GM12878 (cell line): ENCODE results near the gene RHPN2. TPM values are rescaled to one million over a fixed set of nuclear protein-coding genes. Genes with fewer than 3 reads are reported as not detected.

Experiments
- ATAC-seq: fragments of 200-7000 bp; cut with Tn5 transposase; 3 replicates; pipeline ENCODE4 v1.9.1; 2020; ENCODE audit warnings: mild to moderate bottlenecking, moderate library complexity
- BruUV-seq: library from RNA; stranded (reverse); fragments of 400-500 nt; replicated peaks from 2 replicates; lab custom pipeline; 2021; lab: Mats Ljungman, UMichigan
- CTCF ChIA-PET: fragments of 300-600 bp; sonication (Branson Sonifier 250); formaldehyde crosslinking; extraction: SDS; loops from one replicate; lab custom pipeline; 2021; ENCODE audit warnings: inconsistent platforms; lab: Yijun Ruan, JAX
- POLR2A ChIA-PET: fragments of 350-600 bp; formaldehyde crosslinking; extraction: SDS; loops from one replicate; lab custom pipeline; 2021; ENCODE audit warnings: inconsistent platforms; lab: Charles Lee
- RAD21 ChIA-PET: fragments of 300-600 bp; sonication (Branson Sonifier 250); formaldehyde crosslinking; loops from one replicate; lab custom pipeline; 2023; ENCODE audit warnings: antibody characterized with exemption; ENCODE audit not compliant: unreplicated experiment; lab: Charles Lee
- SMC1A ChIA-PET: fragments of 300-600 bp; sonication (Branson Sonifier 250); formaldehyde crosslinking; loops from one replicate; lab custom pipeline; 2023; ENCODE audit not compliant: unreplicated experiment, uncharacterized antibody; lab: Charles Lee
- DNase-seq: peaks from one replicate; pipeline ENCODE4 v3.0.0-alpha.2; 2011; ENCODE audit warnings: low read depth, low spot score
- FAIRE-seq: peaks from 3 replicates; lab custom pipeline; 2011; peaks lifted over from hg19 to GRCh38; lab: Jason Lieb, UNC
- H2AFZ ChIP-seq: 2 replicates; pipeline ENCODE4 v1.6.0; 2011; ENCODE audit warnings: low read depth, low read length, control low read depth; ENCODE audit not compliant: control insufficient read depth
- H3K27ac ChIP-seq: 2 replicates; pipeline ENCODE4 v1.5.1; 2011; ENCODE audit warnings: control low read depth; ENCODE audit not compliant: control insufficient read depth, insufficient read depth
- H3K27me3 ChIP-seq, 2 experiments: replicated peaks in 1 of 2; 2 replicates each; pipeline versions ENCODE4 v1.6.0 to v1.6.1; 2011; ENCODE audit warnings: low read length in 1 of 2; ENCODE audit not compliant: control insufficient read depth in 2 of 2, insufficient read depth in 2 of 2
- H3K36me3 ChIP-seq, 2 experiments: 2 replicates each; pipeline ENCODE4 v1.5.1; 2011; ENCODE audit warnings: low read length in 1 of 2; ENCODE audit not compliant: control insufficient read depth in 2 of 2, insufficient read depth in 2 of 2
- H3K4me1 ChIP-seq: 2 replicates; pipeline ENCODE4 v1.6.1; 2011; ENCODE audit warnings: mild to moderate bottlenecking, low read length, moderate library complexity, mixed read lengths; ENCODE audit not compliant: control insufficient read depth, insufficient read depth
- H3K4me2 ChIP-seq: 2 replicates; pipeline ENCODE4 v1.6.0; 2011; ENCODE audit warnings: control low read depth; ENCODE audit not compliant: control insufficient read depth, insufficient read depth
- H3K4me3 ChIP-seq: fragments of 200-600 bp; sonication (generic); 2 replicates; pipeline ENCODE4 v1.5.1; 2016
- H3K79me2 ChIP-seq: 2 replicates; pipeline ENCODE4 v1.6.0; 2011; ENCODE audit warnings: low read length; ENCODE audit not compliant: control insufficient read depth, insufficient read depth
- H3K9ac ChIP-seq: 2 replicates; pipeline ENCODE4 v1.8.0; 2011; ENCODE audit warnings: low read length, control low read depth, mixed read lengths; ENCODE audit not compliant: control insufficient read depth, insufficient read depth
- H3K9me3 ChIP-seq: replicated peaks from 3 replicates; pipeline ENCODE4 v1.5.1; 2011; ENCODE audit warnings: mild to moderate bottlenecking, low read length; ENCODE audit not compliant: control insufficient read depth, insufficient read depth
- H4K20me1 ChIP-seq: 2 replicates; pipeline ENCODE4 v1.6.0; 2011; ENCODE audit not compliant: control insufficient read depth, insufficient read depth
- DPF2 ChIP-seq: fragments of 450-650 bp; IDR thresholded peaks from 2 replicates; pipeline ENCODE4 v1.6.1; 2017; ENCODE audit warnings: mild to moderate bottlenecking
- ETV6 ChIP-seq, 2 experiments: fragments of 450-650 bp in 1 of 2; IDR thresholded peaks in 1 of 2; conservative IDR thresholded peaks in 1 of 2; 2 replicates each; pipeline ENCODE4 v1.6.1; 2014; ENCODE audit warnings: antibody characterized with exemption in 1 of 2, borderline replicate concordance in 1 of 2, low read depth in 1 of 2, mild to moderate bottlenecking in 1 of 2, moderate library complexity in 1 of 2
- FOXM1 ChIP-seq: IDR thresholded peaks from 2 replicates; pipeline ENCODE4 v1.6.1; 2012; ENCODE audit warnings: low read depth, mild to moderate bottlenecking, inconsistent platforms, low read length, moderate library complexity
- IKZF2 ChIP-seq, 2 experiments: fragments of 450-650 bp; IDR thresholded peaks; 2 replicates each; pipeline ENCODE4 v1.6.1; 2017; ENCODE audit warnings: mild to moderate bottlenecking in 2 of 2, moderate library complexity in 2 of 2
- NR2C2 ChIP-seq: IDR thresholded peaks from 2 replicates; pipeline ENCODE4 v1.6.1; 2011; ENCODE audit warnings: borderline replicate concordance, low read depth; ENCODE audit not compliant: control insufficient read depth, insufficient read length
- RAD51 ChIP-seq: fragments of 450-650 bp; IDR thresholded peaks from 2 replicates; pipeline ENCODE4 v1.6.1; 2016; ENCODE audit warnings: moderate library complexity, mild to moderate bottlenecking, inconsistent platforms
- SREBF1 ChIP-seq: IDR thresholded peaks from 2 replicates; pipeline ENCODE4 v1.6.1; 2012; ENCODE audit warnings: mild to moderate bottlenecking, low read length
- SRF ChIP-seq, 2 experiments: IDR thresholded peaks; 2 replicates each; pipeline ENCODE4 v1.6.1; 2011; ENCODE audit warnings: low read depth in 2 of 2, low read length in 2 of 2, mild to moderate bottlenecking in 1 of 2, moderate library complexity in 1 of 2
- SUPT20H ChIP-seq: IDR thresholded peaks from 2 replicates; pipeline ENCODE4 v1.6.1; 2011; ENCODE audit warnings: low read depth, mild to moderate bottlenecking, low read length, moderate library complexity, borderline replicate concordance; ENCODE audit not compliant: control insufficient read depth
- YBX1 ChIP-seq: fragments of 450-650 bp; IDR thresholded peaks from 2 replicates; pipeline ENCODE4 v1.6.1; 2016; ENCODE audit warnings: antibody characterized with exemption
- WGBS: methylation state at CpG from one replicate; pipeline ENCODE4 v1.1.6; 2016; ENCODE audit warnings: low lambda C conversion rate; ENCODE audit not compliant: insufficient replicate concordance, insufficient coverage; ENCODE audit errors: missing lambda C conversion rate; 5-methylcytosine and 5-hydroxymethylcytosine counted together
- in situ Hi-C: fragments of 300-500 bp; cut with MboI; formaldehyde crosslinking; loops from 9 replicates; pipeline ENCODE4 v1.14.3; 2018; ENCODE audit warnings: mixed read lengths
- intact Hi-C: fragments of 100-400 bp; cut with micrococcal nuclease; formaldehyde crosslinking; loops from one replicate; pipeline ENCODE4 v1.14.2; 2022; ENCODE audit not compliant: unreplicated experiment
- polyA plus RNA-seq, 11 experiments: library from polyadenylated mRNA; depleted of rRNA in 4 of 11; unstranded in 6 of 11; stranded (reverse) in 5 of 11; fragments of >200 nt; fragmentation: Nextera tagmentation in 4 of 11; fragmentation: Illumina TruSeq in 1 of 11; extraction: Ambion mirVana in 4 of 11; extraction: Trizol in 1 of 11; gene quantifications; 1 replicate in 1 of 11; 2 replicates in 10 of 11; pipeline versions ENCODE4 v1.2.1 to v1.2.3, GENCODE V29; 2011 to 2016; ENCODE audit warnings: inconsistent platforms in 2 of 11, missing spikeins in 2 of 11, low read depth in 1 of 11
- total RNA-seq, 4 experiments: library from RNA; depleted of rRNA in 3 of 4; stranded (reverse); fragments of >200 nt in 3 of 4; fragmentation: Illumina TruSeq in 1 of 4; extraction: Trizol in 1 of 4; gene quantifications; 2 replicates each; pipeline versions ENCODE4 v1.2.1 to v1.2.3, GENCODE V29; 2013 to 2021
- TF ChIP-seq, protein P1 (sequence below): fragments of 150-350 bp; IDR thresholded peaks from 2 replicates; pipeline ENCODE4 v1.6.1; 2016; ENCODE audit warnings: low read depth, low read length
- TF ChIP-seq, protein P2 (sequence below): IDR thresholded peaks from 2 replicates; pipeline ENCODE4 v1.6.1; 2012; ENCODE audit warnings: low read depth, low read length, improper control_type of control experiment
- TF ChIP-seq, protein P3 (sequence below): IDR thresholded peaks from 2 replicates; pipeline ENCODE4 v1.6.1; 2011; ENCODE audit warnings: mild to moderate bottlenecking, low read depth, low read length, moderate library complexity; ENCODE audit not compliant: insufficient replicate concordance

The RHPN2 gene
- total and polyA plus RNA-seq, 10 of the 15 experiments (the other 5 are each of a cell fraction or from before 2014, with no cell fraction given) = 0.71 to 7.4 (median 3.7) TPM

DNA sequence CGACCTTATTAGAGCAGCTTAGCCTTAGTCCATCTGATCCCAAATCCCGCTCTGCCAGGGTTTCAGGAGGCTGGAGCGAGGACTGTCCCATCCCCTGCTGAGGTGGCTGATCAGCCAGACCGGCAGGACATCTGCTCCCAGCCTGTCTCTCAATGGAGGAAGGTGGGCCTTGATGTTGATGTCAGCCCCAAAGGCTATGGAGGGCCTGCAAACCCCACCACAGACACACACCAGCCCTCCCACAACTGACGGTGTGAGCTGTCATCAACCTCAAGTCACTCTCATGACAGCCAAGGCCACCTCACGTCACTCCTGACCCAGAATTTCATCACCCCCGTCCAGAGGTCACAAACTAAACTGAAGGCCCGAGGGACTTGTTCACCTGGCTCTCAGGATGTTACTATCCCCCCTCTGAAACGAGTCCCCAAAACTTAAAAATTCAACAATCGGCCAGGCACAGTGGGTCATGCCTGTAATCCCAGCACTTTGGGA is 25.5 kb downstream of the RHPN2 start:
- ChIA-PET POLR2A (no interaction called here), RAD21 (no interaction called here), SMC1A (no interaction called here), CTCF (no interaction called here)
- FAIRE-seq (no peak), DNase-seq (no peak), ATAC-seq (no peak)
- Histone ChIP-seq H3K9ac (no peak overlapping the region), H3K27ac (no peak overlapping the region), H3K79me2 (no peaks in the 10 kb centered on the region), H3K27me3 (no peaks in the 10 kb centered on the region), H3K4me1 (no peaks in the 10 kb centered on the region), H3K9me3 (no peaks in the 10 kb centered on the region), H3K36me3 (no peaks in the 10 kb centered on the region), H2AFZ (no peak overlapping the region), H4K20me1 (no peaks in the 10 kb centered on the region), H3K4me2 (no peak overlapping the region), H3K4me3 (no peak overlapping the region)
- TF ChIP-seq SUPT20H (no peak), YBX1 (no peak), ETV6 (conservative IDR thresholded peaks at IDR 0.05 in 1 of 2, IDR thresholded peaks at IDR 0.05 in 1 of 2; ENCODE audit: borderline replicate concordance in 1 of 2, low read depth in 1 of 2) (no peak), SREBF1 (no peak), DPF2 (no peak), FOXM1 (no peak), NR2C2 (no peak), RAD51 (no peak), SRF (IDR thresholded peaks at IDR 0.05; ENCODE audit: low read depth in 2 of 2, low read length in 2 of 2) (no peak), IKZF2 (IDR thresholded peaks at IDR 0.05) (no peak)
- TF ChIP-seq, protein P1, sequence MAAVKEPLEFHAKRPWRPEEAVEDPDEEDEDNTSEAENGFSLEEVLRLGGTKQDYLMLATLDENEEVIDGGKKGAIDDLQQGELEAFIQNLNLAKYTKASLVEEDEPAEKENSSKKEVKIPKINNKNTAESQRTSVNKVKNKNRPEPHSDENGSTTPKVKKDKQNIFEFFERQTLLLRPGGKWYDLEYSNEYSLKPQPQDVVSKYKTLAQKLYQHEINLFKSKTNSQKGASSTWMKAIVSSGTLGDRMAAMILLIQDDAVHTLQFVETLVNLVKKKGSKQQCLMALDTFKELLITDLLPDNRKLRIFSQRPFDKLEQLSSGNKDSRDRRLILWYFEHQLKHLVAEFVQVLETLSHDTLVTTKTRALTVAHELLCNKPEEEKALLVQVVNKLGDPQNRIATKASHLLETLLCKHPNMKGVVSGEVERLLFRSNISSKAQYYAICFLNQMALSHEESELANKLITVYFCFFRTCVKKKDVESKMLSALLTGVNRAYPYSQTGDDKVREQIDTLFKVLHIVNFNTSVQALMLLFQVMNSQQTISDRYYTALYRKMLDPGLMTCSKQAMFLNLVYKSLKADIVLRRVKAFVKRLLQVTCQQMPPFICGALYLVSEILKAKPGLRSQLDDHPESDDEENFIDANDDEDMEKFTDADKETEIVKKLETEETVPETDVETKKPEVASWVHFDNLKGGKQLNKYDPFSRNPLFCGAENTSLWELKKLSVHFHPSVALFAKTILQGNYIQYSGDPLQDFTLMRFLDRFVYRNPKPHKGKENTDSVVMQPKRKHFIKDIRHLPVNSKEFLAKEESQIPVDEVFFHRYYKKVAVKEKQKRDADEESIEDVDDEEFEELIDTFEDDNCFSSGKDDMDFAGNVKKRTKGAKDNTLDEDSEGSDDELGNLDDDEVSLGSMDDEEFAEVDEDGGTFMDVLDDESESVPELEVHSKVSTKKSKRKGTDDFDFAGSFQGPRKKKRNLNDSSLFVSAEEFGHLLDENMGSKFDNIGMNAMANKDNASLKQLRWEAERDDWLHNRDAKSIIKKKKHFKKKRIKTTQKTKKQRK = no peak
- TF ChIP-seq, protein P2, sequence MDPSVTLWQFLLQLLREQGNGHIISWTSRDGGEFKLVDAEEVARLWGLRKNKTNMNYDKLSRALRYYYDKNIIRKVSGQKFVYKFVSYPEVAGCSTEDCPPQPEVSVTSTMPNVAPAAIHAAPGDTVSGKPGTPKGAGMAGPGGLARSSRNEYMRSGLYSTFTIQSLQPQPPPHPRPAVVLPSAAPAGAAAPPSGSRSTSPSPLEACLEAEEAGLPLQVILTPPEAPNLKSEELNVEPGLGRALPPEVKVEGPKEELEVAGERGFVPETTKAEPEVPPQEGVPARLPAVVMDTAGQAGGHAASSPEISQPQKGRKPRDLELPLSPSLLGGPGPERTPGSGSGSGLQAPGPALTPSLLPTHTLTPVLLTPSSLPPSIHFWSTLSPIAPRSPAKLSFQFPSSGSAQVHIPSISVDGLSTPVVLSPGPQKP = no peak
- TF ChIP-seq, protein P3, sequence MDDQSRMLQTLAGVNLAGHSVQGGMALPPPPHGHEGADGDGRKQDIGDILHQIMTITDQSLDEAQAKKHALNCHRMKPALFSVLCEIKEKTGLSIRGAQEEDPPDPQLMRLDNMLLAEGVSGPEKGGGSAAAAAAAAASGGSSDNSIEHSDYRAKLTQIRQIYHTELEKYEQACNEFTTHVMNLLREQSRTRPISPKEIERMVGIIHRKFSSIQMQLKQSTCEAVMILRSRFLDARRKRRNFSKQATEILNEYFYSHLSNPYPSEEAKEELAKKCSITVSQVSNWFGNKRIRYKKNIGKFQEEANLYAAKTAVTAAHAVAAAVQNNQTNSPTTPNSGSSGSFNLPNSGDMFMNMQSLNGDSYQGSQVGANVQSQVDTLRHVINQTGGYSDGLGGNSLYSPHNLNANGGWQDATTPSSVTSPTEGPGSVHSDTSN = no peak
- in situ Hi-C loops = no loop called here
- BruUV-seq = no TSS peak
- WGBS = 51% methylated on average over 10 of the region's 10 CpGs
- intact Hi-C loops = no loop called here
